ENCODE results near the gene RFTN1. TPM values are rescaled to one million over a fixed set of nuclear protein-coding genes. Genes with fewer than 3 reads are reported as not detected.

The RFTN1 gene
- total and polyA plus RNA-seq, 10 of the 15 experiments (the other 5 are each of a cell fraction or from before 2014, with no cell fraction given): 20.6 to 213 (median 147) TPM

GRCh38 chr3:16514755-16515353, 1.4 kb upstream of the RFTN1 start (continued):
- no peak for TF ChIP-seq REST (IDR thresholded peaks at IDR 0.05; ENCODE audit: low read depth, low read length)
- TF ChIP-seq ZBTB11 (CRISPR knock-in tag; IDR thresholded peaks at IDR 0.05): no peak
- no peak for TF ChIP-seq CHD4 (IDR thresholded peaks at IDR 0.05)
- no peak for TF ChIP-seq HDAC6 (IDR thresholded peaks at IDR 0.05; ENCODE audit: unreplicated experiment)
- no peak for TF ChIP-seq FOXM1 (IDR thresholded peaks at IDR 0.05; ENCODE audit: low read depth, low read length)
- TF ChIP-seq NFIC (IDR thresholded peaks at IDR 0.05; ENCODE audit: low read depth, low read length): no peak
- TF ChIP-seq HDGF (IDR thresholded peaks at IDR 0.05): peak; percentile 34; the same call in 1 of the 2 replicates
- TF ChIP-seq FOS (IDR thresholded peaks at IDR 0.05; ENCODE audit: borderline replicate concordance, extremely low read depth, insufficient read length): no peak
- TF ChIP-seq NFYA (IDR thresholded peaks at IDR 0.05; ENCODE audit: borderline replicate concordance, low read depth, low read length): no peak
- TF ChIP-seq ESRRA (IDR thresholded peaks at IDR 0.05; ENCODE audit: low read length): no peak
- TF ChIP-seq TCF7 (IDR thresholded peaks at IDR 0.05; ENCODE audit: borderline replicate concordance): peak; percentile 11; the same call in 1 of the 2 replicates
- TF ChIP-seq SP1 (IDR thresholded peaks at IDR 0.05; ENCODE audit: low read depth, low read length): no peak
- no peak for TF ChIP-seq KAT2A (conservative IDR thresholded peaks at IDR 0.05; ENCODE audit: control insufficient read depth, low read depth, low read length)
- no peak for TF ChIP-seq WRNIP1 (IDR thresholded peaks at IDR 0.05; ENCODE audit: borderline replicate concordance, low read depth, low read length)
- TF ChIP-seq CEBPB (IDR thresholded peaks at IDR 0.05; ENCODE audit: borderline replicate concordance in 1 of 2, low read depth in 2 of 2, low read length in 2 of 2): no peak
- TF ChIP-seq EGR1 (IDR thresholded peaks at IDR 0.05; ENCODE audit: borderline replicate concordance in 1 of 2, low read depth in 2 of 2, low read length in 2 of 2): no peak
- no peak for TF ChIP-seq NR2C2 (IDR thresholded peaks at IDR 0.05; ENCODE audit: borderline replicate concordance, control insufficient read depth, insufficient read length, low read depth)
- no peak for TF ChIP-seq ZBTB4 (CRISPR knock-in tag; IDR thresholded peaks at IDR 0.05)
- no peak for TF ChIP-seq SRF (IDR thresholded peaks at IDR 0.05; ENCODE audit: low read depth in 2 of 2, low read length in 2 of 2)
